Activated naive CD8-positive, alpha-beta T cell (primary cell): Measurements from ENCODE around the gene PLA2R1.

Experiments used
- H3K27ac Mint-ChIP-seq: one replicate; pipeline ENCODE4 v1.8.0; 2021; ENCODE audit warnings: mixed read lengths
- H3K27me3 Mint-ChIP-seq: one replicate; pipeline ENCODE4 v1.8.0; 2021; ENCODE audit warnings: mixed read lengths
- H3K36me3 Mint-ChIP-seq: one replicate; pipeline ENCODE4 v1.8.0; 2021; ENCODE audit warnings: mixed read lengths
- H3K4me1 Mint-ChIP-seq: one replicate; pipeline ENCODE4 v1.8.0; 2021; ENCODE audit warnings: low read depth, mixed read lengths
- H3K4me3 Mint-ChIP-seq: one replicate; pipeline ENCODE4 v1.8.0; 2021; ENCODE audit warnings: mild to moderate bottlenecking, mixed read lengths
- H3K9me3 Mint-ChIP-seq: one replicate; pipeline ENCODE4 v1.8.0; 2021; ENCODE audit warnings: low read depth, mixed read lengths

Gene PLA2R1

DNA sequence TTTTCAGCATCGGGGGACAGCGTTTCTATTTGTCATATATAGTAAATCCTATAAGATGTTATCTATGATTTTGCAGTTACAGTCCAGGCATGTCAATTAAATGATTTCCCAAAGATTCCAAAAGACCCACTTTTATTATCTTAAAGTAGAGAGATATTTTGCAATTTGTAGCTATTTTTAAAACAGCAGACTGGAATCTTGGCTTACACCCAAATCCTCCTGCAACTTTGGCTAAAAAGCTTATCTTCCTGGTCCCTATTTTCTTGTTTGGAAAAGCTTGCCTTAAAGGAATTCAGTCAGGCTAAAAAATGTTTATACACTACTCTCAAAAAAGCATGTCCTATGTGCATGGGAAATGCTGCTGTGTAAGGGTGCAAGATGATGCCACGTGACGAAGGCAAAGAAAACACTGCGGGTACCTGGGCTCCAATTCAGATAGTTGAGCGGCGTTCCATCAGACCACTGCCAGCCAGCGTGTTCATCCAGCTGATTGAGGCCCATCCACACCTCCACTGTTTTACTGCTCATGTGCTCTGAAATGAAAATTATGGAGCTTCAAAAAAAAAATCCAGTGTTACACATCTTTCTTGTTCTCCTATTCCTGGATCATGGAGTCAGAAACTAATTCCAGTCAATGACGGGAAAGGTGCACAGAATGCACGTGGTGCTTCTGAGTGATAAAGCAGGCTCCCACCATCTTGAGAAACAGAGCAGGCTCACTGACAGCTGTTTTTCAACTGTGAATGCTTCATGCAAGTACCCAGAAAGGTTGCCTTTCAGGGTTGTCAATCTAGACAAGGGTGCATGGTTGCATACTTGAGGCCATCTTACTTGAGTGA, 33.8 kb downstream of the PLA2R1 start:
- H3K27ac Mint-ChIP-seq, result no peak overlapping the region
- no peak overlapping the region for H3K4me3 Mint-ChIP-seq
- no peaks in the 10 kb centered on the region for H3K4me1 Mint-ChIP-seq
- peaks cover 3% of the 10 kb centered on the region for H3K27me3 Mint-ChIP-seq
- no peaks in the 10 kb centered on the region for H3K36me3 Mint-ChIP-seq
- H3K9me3 Mint-ChIP-seq, result no peaks in the 10 kb centered on the region

- Mint-ChIP-seq H3K9me3 (no peaks in the 10 kb centered on the region), H3K4me3 (no peak overlapping the region), H3K27me3 (peaks cover 3% of the 10 kb centered on the region), H3K27ac (no peak overlapping the region), H3K36me3 (no peaks in the 10 kb centered on the region), H3K4me1 (no peaks in the 10 kb centered on the region)
Measured at GRCh38 chr2:160022162-160022561, 40.3 kb downstream of the PLA2R1 start.

GRCh38 chr2:160019374-160020090, 42.9 kb downstream of the PLA2R1 start:
- no peaks in the 10 kb centered on the region for H3K36me3 Mint-ChIP-seq
- H3K27me3 Mint-ChIP-seq, result peaks cover 2% of the 10 kb centered on the region
- H3K27ac Mint-ChIP-seq, result no peak overlapping the region
- H3K4me1 Mint-ChIP-seq, result no peaks in the 10 kb centered on the region
- no peaks in the 10 kb centered on the region for H3K9me3 Mint-ChIP-seq
- H3K4me3 Mint-ChIP-seq, result no peak overlapping the region

DNA sequence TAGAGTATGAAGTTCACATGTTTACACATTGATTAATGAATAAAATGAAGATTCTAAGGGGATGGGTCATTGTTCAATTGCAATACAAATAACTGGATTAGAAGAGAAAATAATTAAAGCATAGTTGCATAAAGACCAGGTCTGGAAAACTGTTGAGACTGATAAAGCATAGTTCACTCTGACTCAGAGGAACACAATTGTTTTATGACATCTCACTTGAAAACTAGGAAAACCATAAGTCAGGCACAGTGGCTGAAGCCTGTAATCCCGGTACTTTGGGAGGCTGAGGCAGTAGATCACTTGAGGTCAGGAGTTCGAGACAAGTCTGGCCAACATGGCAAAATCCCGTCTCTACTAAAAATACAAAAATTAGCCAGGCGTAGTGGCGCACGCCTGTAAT, 46.7 kb downstream of the PLA2R1 start:
- peaks cover 7% of the 10 kb centered on the region for H3K27me3 Mint-ChIP-seq
- no peak overlapping the region for H3K4me3 Mint-ChIP-seq
- H3K4me1 Mint-ChIP-seq, result no peaks in the 10 kb centered on the region
- no peak overlapping the region for H3K27ac Mint-ChIP-seq
- no peaks in the 10 kb centered on the region for H3K36me3 Mint-ChIP-seq
- no peaks in the 10 kb centered on the region for H3K9me3 Mint-ChIP-seq

GRCh38 chr2:160014227-160014626, 48.2 kb downstream of the PLA2R1 start:
- Mint-ChIP-seq H3K36me3 (no peaks in the 10 kb centered on the region), H3K4me1 (no peaks in the 10 kb centered on the region), H3K4me3 (no peak overlapping the region), H3K9me3 (no peaks in the 10 kb centered on the region), H3K27me3 (peaks cover 9% of the 10 kb centered on the region), H3K27ac (no peak overlapping the region)

- no peaks in the 10 kb centered on the region for H3K36me3 Mint-ChIP-seq
- no peaks in the 10 kb centered on the region for H3K4me1 Mint-ChIP-seq
- no peak overlapping the region for H3K4me3 Mint-ChIP-seq
- H3K9me3 Mint-ChIP-seq, result no peaks in the 10 kb centered on the region
- H3K27me3 Mint-ChIP-seq, result peaks cover 15% of the 10 kb centered on the region
- no peak overlapping the region for H3K27ac Mint-ChIP-seq
Measured at GRCh38 chr2:160010361-160011145, 51.9 kb downstream of the PLA2R1 start.

DNA sequence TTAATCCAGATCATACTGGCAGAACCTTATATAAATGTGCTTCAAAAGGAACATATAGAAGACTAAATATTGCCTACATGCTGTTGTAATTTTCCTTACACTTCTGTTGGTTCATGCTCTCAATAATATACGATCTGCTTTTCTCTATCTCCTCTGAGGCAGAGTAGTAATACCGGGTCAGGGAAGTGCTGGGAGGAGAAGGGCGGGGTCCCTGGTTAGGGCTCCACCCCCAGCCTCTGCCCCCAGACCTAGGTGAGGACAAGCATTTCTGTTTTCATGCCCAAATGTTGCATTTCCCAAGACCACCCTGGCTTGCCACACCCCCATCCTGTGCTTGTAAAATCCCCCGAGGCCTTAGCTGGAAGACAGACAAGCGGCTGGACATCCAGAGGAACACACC, 55.3 kb downstream of the PLA2R1 start:
- H3K4me3 Mint-ChIP-seq, result no peak overlapping the region
- no peak overlapping the region for H3K27ac Mint-ChIP-seq
- H3K9me3 Mint-ChIP-seq, result no peaks in the 10 kb centered on the region
- H3K27me3 Mint-ChIP-seq, result peaks cover 13% of the 10 kb centered on the region
- H3K4me1 Mint-ChIP-seq, result no peaks in the 10 kb centered on the region
- H3K36me3 Mint-ChIP-seq, result no peaks in the 10 kb centered on the region

- Mint-ChIP-seq H3K4me1 (no peaks in the 10 kb centered on the region), H3K36me3 (no peaks in the 10 kb centered on the region), H3K27ac (no peak overlapping the region), H3K9me3 (no peaks in the 10 kb centered on the region), H3K27me3 (peaks cover 12% of the 10 kb centered on the region), H3K4me3 (no peak overlapping the region)
Measured at GRCh38 chr2:160006475-160006874, 55.9 kb downstream of the PLA2R1 start.

- Mint-ChIP-seq H3K27me3 (peaks cover 10% of the 10 kb centered on the region), H3K27ac (no peak overlapping the region), H3K4me3 (no peak overlapping the region), H3K9me3 (no peaks in the 10 kb centered on the region), H3K4me1 (no peaks in the 10 kb centered on the region), H3K36me3 (no peaks in the 10 kb centered on the region)
Measured at GRCh38 chr2:160005908-160006307, 56.5 kb downstream of the PLA2R1 start.

DNA sequence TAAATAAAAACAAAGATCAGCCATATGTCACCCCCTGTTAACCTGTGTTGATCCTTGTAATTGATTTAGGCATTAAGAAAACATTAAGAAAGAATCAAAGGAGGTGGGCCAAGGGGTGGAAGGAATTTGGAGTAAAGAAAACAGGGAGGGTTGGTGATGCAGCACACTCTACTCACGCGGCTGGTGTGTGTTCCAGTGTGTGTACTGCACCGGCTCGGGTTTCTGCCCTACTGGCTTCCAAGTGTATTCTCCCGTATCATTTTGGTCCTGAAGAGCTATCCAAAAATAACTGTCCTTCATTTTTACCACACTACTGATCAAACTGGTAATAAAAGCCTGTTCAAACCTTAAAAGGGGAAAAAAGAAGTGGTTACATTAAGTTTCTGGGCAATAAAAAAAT, 56.9 kb downstream of the PLA2R1 start:
- Mint-ChIP-seq H3K36me3 (no peaks in the 10 kb centered on the region), H3K27ac (no peak overlapping the region), H3K4me3 (no peak overlapping the region), H3K27me3 (peaks cover 10% of the 10 kb centered on the region), H3K4me1 (no peaks in the 10 kb centered on the region), H3K9me3 (no peaks in the 10 kb centered on the region)

DNA sequence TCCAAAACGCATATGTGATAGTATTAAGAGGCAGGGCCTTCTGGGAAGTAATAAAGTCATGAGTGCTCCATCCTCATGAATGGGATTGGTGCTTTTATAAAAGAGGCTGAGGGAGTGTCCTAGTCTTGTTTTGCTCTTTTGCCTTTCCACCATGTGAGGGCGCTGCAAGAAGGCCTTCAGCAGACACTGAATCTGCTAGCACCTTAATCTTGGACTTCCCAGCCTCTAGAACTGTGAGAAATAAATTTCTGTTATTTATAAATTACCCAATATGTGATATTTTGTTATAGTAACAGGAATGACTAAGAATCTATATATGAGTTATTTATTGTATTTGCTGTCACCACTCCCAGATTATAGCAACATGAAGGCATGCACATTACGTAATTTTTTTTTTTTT, 63.5 kb downstream of the PLA2R1 start:
- H3K27ac Mint-ChIP-seq, result no peak overlapping the region
- no peak overlapping the region for H3K4me3 Mint-ChIP-seq
- H3K9me3 Mint-ChIP-seq, result no peaks in the 10 kb centered on the region
- H3K36me3 Mint-ChIP-seq, result no peaks in the 10 kb centered on the region
- H3K27me3 Mint-ChIP-seq, result peaks cover 6% of the 10 kb centered on the region
- H3K4me1 Mint-ChIP-seq, result no peaks in the 10 kb centered on the region

DNA sequence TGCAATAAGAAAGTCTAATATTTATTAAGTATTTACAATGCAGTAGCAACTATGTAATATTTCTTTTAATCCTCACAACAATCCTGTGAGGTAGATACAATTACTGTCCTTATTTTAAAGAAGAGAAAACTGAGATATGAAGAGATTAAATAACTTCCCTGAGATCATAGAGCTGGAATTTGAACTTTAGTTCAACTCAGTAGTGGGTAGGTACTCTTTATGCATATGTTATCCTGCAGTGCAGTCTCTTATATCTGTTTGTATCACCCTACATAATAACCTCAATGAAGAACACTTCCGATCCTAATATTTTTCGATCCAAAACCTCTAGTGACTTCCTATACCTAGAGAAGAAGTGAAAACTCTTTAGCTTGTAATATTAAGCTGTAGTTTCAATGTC, 64.2 kb downstream of the PLA2R1 start:
- Mint-ChIP-seq H3K4me3 (no peak overlapping the region), H3K9me3 (no peaks in the 10 kb centered on the region)

GRCh38 chr2:159996792-159997546, 65.4 kb downstream of the PLA2R1 start:
- H3K4me3 Mint-ChIP-seq, result no peak overlapping the region
- peaks cover 10% of the 10 kb centered on the region for H3K27me3 Mint-ChIP-seq
- H3K36me3 Mint-ChIP-seq, result no peaks in the 10 kb centered on the region
- H3K27ac Mint-ChIP-seq, result no peak overlapping the region
- H3K9me3 Mint-ChIP-seq, result no peaks in the 10 kb centered on the region
- no peaks in the 10 kb centered on the region for H3K4me1 Mint-ChIP-seq

More for the DNA sequence above, 64.2 kb downstream of the PLA2R1 start:
- Mint-ChIP-seq H3K27me3 (peaks cover 10% of the 10 kb centered on the region), H3K27ac (no peak overlapping the region), H3K4me1 (no peaks in the 10 kb centered on the region), H3K36me3 (no peaks in the 10 kb centered on the region)

GRCh38 chr2:159995038-159995437, 67.4 kb downstream of the PLA2R1 start:
- Mint-ChIP-seq H3K4me1 (no peaks in the 10 kb centered on the region), H3K36me3 (no peaks in the 10 kb centered on the region), H3K4me3 (no peak overlapping the region), H3K27me3 (peaks cover 11% of the 10 kb centered on the region), H3K9me3 (no peaks in the 10 kb centered on the region), H3K27ac (no peak overlapping the region)
